AG10803 (cell line): ENCODE data around the gene OR51A7.
"Not testable (repeated sequence)": the region's sequence is repeated elsewhere in the genome, so short reads cannot be mapped to it uniquely, and the experiment has no call there.

ENCODE experiments used
- DNase-seq: peaks from one replicate; pipeline ENCODE4 v3.0.0; 2010; ENCODE audit warnings: low read depth
- H3K4me3 ChIP-seq: 2 replicates; pipeline ENCODE4 v1.5.1; 2011; ENCODE audit warnings: mild to moderate bottlenecking, low read length, control low read depth
- TF ChIP-seq, protein P1 (sequence below): conservative IDR thresholded peaks from 2 replicates; pipeline ENCODE4 v1.5.1; 2011; ENCODE audit warnings: mild to moderate bottlenecking, low read length, control low read depth, inconsistent platforms

Gene OR51A7, protein sequence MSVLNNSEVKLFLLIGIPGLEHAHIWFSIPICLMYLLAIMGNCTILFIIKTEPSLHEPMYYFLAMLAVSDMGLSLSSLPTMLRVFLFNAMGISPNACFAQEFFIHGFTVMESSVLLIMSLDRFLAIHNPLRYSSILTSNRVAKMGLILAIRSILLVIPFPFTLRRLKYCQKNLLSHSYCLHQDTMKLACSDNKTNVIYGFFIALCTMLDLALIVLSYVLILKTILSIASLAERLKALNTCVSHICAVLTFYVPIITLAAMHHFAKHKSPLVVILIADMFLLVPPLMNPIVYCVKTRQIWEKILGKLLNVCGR

DNA sequence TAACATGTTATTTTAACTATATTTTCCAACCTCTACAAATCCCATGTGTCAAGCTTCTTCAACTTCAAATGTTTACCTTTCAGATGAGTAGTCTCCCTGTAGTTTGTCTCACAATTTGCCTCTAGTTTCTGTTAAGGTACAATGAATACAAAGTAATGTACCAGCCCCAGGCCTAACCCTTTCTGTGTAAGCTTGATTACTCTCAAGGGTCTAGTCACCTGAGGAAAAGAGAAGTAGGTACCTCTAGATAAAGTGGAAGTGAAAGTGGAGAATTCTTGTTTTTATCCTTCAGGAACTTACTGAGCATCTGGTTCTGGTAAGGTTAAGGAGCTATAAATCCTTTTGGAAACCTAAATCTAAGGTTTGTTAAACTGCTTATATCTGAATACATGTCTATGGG lies at the start of gene OR51A7:
Gene OR51A7, plus strand, starts transcription at position 300 of the 400 bp plus-strand sequence. CDS start 3,587 bp downstream, outside the sequence.
- TF ChIP-seq, protein P1, sequence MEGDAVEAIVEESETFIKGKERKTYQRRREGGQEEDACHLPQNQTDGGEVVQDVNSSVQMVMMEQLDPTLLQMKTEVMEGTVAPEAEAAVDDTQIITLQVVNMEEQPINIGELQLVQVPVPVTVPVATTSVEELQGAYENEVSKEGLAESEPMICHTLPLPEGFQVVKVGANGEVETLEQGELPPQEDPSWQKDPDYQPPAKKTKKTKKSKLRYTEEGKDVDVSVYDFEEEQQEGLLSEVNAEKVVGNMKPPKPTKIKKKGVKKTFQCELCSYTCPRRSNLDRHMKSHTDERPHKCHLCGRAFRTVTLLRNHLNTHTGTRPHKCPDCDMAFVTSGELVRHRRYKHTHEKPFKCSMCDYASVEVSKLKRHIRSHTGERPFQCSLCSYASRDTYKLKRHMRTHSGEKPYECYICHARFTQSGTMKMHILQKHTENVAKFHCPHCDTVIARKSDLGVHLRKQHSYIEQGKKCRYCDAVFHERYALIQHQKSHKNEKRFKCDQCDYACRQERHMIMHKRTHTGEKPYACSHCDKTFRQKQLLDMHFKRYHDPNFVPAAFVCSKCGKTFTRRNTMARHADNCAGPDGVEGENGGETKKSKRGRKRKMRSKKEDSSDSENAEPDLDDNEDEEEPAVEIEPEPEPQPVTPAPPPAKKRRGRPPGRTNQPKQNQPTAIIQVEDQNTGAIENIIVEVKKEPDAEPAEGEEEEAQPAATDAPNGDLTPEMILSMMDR, result no peak
- no peak for DNase-seq
- H3K4me3 ChIP-seq, result no peak within 1 kb of the TSS

DNA sequence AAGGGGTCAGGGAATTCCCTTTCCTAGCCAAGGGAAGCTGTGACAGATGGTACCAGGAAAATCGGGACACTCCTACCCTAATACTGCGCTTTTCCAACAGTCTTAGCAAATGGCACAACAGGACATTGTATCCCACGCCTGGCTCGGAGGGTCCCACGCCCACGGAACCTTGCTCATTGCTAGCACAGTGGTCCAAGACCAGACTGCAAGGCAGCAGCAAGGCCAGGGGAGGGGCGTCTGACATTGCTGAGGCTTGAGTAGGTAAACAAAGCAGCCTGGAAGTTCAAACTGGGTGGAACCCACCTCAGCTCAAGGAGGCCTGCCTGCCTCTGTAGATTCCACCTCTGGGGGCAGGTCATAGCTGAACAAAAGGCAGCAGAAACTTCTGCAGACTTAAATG lies 49.3 kb upstream of the OR51A7 start:
- DNase-seq, result not testable (repeated sequence)

DNA sequence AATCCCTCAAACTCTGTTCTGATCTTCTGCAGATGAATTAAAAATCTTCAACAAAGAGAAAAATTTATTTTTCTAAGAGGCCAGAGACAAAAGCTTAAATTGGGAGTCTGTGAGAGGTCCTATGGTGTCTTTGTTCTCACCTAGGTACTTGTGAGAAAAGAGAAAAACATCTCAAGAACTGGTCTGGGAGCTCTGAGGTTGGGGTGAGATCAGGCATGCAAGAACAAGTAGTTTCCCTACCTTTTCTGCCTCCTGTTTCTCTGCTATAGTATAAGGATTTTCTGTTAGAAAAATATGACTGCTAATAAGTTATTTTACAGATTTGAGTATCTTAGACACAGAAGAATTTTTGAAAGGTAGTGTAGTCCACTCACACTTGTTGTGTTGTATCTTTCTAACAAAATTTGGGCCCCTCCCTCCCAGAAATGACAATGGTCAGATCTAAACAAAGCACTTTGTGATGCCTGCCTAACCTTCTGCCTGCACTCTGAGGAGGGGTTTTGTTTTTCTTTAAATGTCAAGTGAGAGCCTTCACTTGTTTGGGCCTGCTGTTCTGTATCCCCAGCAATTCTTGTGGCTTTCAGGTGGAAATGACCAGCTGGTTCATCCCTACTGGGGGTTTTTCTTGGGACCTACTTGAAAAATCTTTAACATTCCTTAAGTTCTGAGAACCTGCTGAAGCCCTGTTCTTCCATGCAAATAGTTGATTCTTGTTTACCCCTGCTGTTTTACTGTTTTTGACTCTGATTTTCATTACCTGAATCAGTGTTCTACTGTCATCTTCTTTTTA lies 40.9 kb upstream of the OR51A7 start:
- no peak overlapping the region for H3K4me3 ChIP-seq
- TF ChIP-seq, protein P1, result no peak

More for the DNA sequence above, 49.3 kb upstream of the OR51A7 start:
- H3K4me3 ChIP-seq, result not testable (repeated sequence)

DNA sequence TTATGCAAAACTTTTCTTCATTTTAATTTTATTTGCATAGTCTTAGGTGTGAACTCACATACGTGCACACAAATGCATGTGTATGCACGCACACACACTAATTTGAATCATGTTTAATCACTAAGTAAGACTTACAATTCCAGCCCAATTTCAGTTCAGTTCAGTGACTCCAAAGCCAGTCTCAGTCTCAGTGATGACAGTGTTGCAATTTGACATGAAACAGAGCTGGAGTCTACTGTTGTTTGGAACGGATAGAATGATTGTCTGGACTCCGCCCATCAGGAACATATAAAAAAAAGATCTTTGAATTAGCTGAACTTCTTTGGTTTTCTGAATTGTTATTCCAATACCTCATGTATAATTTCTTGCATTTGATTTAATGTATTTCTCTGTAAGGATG lies 39.7 kb upstream of the OR51A7 start:
- TF ChIP-seq, protein P1, result no peak
- DNase-seq, result no peak
- no peak overlapping the region for H3K4me3 ChIP-seq

More for the DNA sequence above, 40.9 kb upstream of the OR51A7 start:
- no peak for DNase-seq

DNA sequence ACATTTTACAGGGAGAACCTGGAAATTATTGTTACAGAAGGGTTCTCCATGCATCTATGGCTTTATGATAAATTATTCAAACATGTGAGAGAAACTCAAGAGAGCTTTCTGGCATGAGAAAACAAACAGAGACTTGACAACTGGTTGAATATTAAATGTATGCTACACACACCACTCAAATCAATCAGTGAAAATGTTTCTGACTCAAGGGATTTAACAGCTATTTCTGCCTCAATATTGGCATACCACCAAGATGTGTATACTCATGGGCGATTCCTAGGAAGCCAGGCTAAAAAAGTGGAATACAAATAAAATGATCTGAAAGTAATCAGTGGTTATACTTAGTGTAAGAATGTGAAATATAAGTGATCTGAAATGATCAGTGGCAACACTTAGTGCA lies 37.7 kb upstream of the OR51A7 start:
- DNase-seq, result no peak
- H3K4me3 ChIP-seq, result no peak overlapping the region

DNA sequence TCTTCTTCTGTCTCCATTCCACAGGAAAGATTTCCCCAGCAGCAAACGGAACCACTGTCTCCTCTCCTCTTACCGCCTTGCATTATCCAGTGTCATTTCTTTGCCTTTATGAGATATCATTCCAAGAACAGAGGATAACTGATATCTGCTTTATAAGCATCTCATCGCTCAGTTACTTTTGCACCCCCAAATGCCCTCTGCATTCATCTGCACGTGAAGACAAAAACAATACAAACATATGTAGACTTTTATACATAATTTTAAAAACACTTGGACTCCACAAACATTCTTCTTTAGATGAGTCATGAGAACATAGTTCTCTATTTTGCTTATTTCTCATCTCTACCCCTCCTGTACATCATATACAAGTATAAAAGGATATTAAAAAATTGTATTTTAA lies 22.4 kb upstream of the OR51A7 start:
- no peak for DNase-seq
- H3K4me3 ChIP-seq, result no peak overlapping the region
- TF ChIP-seq, protein P1, result no peak

More for the DNA sequence above, 37.7 kb upstream of the OR51A7 start:
- TF ChIP-seq, protein P1, result no peak

DNA sequence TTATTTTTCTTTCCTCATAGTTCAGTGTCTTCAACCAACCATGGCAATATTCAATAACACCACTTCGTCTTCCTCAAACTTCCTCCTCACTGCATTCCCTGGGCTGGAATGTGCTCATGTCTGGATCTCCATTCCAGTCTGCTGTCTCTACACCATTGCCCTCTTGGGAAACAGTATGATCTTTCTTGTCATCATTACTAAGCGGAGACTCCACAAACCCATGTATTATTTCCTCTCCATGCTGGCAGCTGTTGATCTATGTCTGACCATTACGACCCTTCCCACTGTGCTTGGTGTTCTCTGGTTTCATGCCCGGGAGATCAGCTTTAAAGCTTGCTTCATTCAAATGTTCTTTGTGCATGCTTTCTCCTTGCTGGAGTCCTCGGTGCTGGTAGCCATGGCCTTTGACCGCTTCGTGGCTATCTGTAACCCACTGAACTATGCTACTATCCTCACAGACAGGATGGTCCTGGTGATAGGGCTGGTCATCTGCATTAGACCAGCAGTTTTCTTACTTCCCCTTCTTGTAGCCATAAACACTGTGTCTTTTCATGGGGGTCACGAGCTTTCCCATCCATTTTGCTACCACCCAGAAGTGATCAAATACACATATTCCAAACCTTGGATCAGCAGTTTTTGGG lies 21.6 kb upstream of the OR51A7 start, which contains the start of gene OR51T1:
Gene OR51T1, plus strand, starts transcription at position 41 of the 641 bp plus-strand sequence. Its CDS starts 0 bp downstream, at position 41.
- TF ChIP-seq, protein P1, result no peak
- peak; percentile 3 for DNase-seq
- no peak within 1 kb of the TSS for H3K4me3 ChIP-seq
